Activated CD4-positive, alpha-beta T cell treated with anti-CD3 and anti-CD28 coated beads for 1 hour (primary cell): Measurements from ENCODE around the gene HMG20B.
"Not testable (repeated sequence)": the region's sequence is repeated elsewhere in the genome, so short reads cannot be mapped to it uniquely, and the experiment has no call there.

Source experiments
- DNase-seq: peaks from one replicate; pipeline ENCODE4 v3.0.0-alpha.2; 2020

HMG20B gene

DNA sequence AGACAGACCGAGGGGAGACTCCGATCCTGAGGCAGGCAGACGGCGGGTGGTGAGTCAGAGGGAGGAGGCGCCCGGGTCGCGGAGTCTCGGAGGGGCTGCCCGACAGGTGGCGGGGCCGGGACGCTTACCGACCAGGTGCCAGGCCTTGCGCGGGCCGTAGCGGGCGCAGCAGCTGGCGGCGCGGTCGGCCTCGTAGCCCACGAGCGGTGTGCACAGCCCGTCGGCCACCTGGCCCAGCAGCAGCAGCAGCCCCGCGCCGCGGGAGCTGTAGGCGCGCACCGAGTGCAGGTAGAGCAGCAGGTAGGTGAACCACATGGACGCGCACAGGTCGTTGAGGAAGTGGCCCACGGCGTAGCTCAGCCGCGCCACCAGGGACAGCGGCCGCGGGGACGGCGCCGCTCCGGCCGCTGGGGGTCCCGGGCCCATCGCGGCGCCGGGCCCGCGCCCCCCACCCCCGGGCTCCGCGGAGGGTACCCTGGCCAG lies 15.7 kb upstream of the HMG20B start:
- DNase-seq: peak; percentile 55

DNA sequence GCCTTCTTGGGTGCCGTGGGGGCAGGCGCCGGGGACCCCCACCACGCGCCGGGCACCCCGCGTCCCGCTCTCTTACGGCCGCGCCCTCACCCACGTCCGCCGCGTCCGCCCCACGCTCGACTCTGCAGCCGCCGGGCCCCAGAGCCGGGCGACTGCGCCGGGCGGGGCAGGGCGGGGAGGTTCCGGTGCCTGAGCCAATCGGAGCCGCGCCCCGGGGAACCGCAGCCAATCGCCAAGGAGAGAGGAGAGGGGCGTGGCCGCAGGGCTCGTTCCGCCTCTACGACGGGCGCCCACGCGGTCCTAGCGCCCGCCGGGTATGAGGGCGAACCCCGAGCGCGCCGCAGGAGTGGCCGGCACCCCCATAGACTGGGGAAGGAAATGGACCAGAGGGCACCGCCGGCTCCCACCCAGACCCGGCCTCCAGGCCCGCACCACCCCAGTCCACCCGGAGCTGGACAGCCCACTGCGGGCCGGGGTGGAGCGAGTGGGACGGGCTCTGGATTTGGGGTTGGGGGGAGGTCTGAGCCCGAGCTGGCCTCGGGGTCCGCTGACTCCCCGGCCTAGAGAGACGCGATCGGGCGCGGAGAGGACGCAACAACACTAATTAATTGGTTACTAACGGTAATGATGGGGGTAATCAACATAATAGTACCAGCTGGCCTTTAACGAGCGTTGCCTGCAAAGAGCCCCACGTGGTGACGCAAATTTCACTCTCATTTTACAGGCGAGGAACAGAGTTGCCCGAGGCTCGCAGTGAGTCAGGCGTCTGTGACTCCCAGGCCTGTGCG lies 15.1 kb upstream of the HMG20B start, which contains the start of gene MFSD12:
Gene MFSD12 (minus strand): TSS at position 126 of the 788 bp plus-strand sequence. CDS start 183 bp downstream, outside the sequence.
- DNase-seq: peak; percentile 93

DNA sequence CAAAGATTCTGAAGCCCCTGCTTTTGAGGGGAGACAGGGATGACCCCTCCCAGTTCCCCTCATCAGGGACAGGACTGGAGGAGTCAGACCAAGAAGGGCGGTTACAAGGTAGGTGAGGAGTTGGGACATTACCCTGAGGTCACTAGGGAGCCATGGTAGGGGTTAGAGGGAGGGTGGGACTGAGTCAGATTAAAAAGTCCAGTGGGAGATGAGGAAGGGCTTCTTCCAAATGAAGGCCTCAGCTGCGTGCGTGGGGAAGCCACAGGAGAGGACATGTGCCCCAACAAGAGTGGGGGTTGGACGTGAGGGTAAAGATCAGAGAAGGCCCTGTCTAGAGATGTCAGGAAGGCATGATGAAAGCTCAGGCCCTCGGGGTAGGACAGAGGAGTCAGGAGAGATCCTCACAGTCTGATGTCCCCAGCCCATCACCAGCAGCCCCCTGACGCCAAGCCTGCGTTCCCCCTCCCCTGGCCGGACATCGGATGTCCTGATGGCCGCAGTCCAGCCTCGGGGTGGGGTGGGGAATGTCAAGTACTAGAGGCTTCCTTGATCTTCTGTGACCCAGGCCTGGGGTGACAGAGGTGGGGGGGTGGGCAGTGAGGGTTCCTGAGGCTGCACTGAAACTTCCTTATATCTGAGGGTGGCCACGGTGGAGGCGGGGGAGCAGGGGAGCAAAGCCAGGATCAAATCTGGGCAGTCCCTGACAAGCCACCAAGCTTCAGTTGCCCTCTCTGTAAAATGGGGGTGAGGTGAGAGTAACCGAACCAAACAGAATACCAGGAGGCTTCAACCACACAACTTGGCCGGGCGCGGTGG lies 8.8 kb upstream of the HMG20B start:
- DNase-seq: no peak

DNA sequence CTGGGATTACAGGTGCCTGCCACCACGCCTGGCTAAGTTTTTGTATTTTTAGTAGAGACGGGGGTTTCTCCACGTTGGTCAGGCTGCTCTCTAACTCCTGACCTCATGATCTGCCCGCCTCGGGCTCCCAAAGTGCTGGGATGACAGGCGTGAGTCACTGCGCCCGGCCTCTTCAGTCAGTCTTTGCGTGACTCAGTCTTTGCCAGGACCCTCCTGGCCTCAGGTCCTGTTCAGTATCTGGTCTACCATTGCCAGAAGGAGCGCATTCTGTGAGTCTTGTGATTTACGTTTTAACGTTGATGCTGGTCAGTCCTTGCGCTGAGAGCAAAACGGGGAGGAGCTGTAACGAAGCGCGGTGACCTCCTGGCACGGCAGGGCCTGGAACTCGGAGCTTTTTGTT lies 7.6 kb upstream of the HMG20B start:
- DNase-seq: no peak

DNA sequence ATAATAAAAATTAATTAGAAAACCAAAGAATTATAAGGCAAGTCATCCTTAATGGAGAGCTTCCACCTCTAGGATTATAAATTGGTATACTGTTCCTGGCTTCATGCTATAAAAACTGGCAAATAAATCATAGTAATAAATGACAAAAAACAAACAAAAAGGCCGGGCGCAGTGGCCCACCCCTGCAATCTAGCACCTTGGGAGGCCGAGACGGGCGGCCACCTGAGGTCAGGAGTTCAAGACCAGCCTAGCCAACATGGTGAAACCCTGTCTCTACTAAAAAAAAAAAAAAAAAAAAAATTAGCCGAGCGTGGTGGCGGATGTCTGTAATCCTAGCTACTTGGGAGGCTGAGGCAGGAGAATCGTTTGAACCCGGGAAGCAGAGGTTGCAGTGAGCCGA lies 2.7 kb upstream of the HMG20B start:
- not testable (repeated sequence) for DNase-seq

DNA sequence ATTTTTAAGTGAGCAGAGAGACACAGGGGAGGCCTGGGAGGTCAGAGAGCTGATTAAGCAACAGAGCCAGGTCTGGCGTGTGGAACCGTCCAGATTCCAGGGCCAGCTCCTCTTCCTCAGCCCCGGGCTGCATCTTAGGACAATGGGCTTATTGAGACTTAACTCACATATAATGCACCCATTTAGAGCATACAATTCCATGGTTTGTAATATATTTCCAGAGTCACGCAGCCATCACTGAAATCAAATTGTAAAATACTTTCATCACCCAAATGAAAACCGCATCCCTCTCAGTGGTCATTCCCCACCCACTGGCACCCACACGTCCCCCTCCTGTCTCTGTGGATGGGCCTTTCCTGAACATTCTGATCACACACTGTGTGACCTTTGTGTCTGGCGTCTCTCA lies 2.1 kb upstream of the HMG20B start:
- DNase-seq: no peak

DNA sequence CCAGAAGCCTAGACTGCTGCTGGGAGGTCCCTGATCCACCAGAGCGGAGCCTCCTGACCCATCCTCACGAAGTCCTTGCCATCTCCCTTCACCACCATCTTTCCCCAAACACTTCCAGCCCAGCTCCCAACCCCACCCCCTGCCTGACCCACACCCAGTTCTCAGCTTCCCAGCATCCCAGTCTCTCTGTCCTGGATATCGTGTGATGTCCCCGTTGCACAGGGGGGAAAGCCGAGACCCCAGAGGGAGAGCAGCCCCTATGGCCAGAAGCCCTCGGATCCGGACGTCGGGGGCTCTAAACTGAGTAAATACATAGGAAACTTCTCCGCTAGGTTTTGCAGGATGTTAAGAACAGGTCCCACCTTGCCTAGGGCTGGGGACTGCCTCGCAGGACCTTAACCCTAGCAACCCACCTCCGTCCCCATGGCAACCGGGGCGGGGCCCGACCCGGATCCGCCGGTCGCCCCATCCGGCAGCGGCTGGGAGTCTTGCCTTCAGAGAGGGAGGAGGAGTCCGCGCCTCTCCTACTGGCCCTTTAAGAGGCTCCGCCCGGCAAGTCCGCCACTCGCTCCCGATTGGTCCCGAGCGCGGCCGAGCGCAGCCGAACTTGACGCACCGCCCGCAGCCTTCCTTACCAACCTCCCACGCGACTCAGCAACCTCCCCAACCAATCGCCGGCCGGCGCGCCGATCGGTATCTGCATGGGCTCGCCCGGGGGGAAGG lies 451 bp upstream of the HMG20B start:
- peak; percentile 99 for DNase-seq

DNA sequence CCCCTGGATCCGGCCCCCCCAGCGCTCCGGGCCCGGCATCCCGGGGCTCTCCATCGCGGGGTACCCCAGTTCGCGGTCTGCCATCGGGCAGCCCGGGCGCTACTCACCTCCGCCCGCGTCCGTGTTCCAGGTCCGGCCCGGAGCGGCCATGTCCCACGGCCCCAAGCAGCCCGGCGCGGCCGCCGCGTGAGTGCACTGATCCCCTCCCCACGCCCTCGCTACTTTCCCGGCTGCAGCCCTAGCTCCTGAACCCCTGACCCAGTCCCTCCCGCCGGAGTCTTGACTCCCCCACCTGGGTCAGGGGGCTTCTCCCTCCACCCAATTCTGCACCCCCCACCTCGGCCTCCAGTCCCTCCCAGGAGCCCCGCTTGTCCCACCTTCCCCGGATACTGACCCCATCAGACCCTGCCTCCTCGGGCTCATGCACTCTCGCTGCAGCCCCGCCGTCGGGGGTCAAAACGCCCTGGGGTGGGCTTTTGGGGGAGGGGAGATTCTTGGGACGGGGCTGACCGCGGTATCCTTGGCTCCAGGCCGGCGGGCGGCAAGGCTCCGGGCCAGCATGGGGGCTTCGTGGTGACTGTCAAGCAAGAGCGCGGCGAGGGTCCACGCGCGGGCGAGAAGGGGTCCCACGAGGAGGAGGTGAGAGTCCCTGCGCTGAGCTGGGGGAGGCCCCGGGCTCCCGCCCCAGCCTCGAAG lies 566 bp downstream of the HMG20B start:
- no peak for DNase-seq

DNA sequence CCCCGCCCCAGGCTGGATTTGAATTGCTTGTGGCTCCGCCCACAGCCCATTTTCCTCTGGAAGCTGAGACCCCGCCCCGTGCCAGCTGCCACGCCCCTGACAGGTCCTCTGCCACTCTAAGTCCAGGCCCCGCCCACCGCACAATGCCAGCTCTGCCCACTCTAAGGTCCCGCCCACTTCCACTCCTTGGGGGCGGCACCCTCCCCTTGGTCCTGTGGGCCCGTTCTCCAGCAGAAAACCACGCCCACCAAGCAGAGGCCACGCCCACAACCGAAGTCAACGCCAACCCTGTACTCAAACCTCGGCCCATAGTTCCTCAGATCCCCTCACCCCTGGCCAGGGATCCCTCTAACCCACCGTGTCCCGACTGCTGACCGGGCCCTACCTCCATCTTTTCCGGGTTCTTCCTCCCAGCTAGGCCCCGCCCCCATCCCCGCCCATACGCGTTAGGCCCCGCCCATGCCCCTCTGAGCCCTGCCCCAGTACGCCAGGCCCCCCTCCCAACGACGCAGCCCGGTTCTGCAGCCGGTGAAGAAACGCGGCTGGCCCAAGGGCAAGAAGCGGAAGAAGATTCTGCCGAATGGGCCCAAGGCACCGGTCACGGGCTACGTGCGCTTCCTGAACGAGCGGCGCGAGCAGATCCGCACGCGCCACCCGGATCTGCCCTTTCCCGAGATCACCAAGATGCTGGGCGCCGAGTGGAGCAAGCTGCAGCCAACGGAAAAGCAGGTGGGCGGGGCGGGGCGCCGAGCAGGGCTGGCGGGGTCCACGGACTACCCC lies 1.3 kb downstream of the HMG20B start:
- peak; percentile 64 for DNase-seq

DNA sequence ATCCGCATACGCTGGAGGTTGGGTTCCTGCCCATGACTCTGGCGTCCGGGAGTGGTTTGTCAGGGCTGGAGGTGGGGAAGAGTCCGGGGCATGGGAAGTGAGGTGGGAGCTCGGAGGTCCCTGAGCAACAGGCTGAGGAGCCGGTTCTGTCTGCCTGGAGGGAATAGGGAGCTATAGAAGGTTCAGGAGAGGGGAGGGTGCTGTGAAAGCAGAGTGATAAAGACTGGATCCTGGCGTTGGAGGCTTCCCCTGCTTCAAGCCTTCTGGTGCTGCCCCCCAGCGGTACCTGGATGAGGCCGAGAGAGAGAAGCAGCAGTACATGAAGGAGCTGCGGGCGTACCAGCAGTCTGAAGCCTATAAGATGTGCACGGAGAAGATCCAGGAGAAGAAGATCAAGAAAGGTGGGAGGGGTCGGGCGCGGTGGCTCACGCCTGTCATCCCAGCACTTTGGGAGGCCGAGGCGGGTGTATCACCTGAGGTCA lies 2.6 kb downstream of the HMG20B start:
- DNase-seq: no peak

DNA sequence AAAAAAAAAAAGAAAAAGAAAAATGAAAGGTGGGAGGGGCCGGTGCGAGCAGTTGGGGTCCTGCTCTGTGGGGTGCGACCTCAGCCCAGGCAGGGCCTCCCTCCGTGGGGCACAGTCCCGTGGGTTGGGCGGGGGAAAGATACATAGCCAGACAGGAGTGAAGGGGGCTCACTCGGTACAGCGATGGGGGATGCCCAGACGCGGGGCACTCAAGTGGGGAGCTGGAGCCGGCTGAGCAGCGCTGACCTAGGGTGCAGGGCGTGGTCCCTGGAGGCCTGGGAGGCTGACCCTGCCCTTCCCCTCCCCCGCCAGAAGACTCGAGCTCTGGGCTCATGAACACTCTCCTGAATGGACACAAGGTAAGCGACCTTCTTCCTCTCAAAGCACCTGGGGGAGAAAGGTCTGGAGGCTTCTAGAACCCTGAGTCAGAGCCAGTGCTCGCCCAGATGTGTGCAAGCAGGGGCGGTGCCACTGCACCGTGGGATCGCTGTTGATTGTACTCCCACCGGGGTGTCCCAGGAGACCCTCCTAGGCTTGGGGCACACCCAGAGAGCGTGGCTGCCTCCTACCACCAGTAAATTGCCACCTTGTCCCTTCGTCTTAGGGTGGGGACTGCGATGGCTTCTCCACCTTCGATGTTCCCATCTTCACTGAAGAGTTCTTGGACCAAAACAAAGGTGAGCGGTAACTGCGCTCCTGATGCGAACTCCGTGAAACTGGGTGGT lies 3.4 kb downstream of the HMG20B start:
- no peak for DNase-seq

DNA sequence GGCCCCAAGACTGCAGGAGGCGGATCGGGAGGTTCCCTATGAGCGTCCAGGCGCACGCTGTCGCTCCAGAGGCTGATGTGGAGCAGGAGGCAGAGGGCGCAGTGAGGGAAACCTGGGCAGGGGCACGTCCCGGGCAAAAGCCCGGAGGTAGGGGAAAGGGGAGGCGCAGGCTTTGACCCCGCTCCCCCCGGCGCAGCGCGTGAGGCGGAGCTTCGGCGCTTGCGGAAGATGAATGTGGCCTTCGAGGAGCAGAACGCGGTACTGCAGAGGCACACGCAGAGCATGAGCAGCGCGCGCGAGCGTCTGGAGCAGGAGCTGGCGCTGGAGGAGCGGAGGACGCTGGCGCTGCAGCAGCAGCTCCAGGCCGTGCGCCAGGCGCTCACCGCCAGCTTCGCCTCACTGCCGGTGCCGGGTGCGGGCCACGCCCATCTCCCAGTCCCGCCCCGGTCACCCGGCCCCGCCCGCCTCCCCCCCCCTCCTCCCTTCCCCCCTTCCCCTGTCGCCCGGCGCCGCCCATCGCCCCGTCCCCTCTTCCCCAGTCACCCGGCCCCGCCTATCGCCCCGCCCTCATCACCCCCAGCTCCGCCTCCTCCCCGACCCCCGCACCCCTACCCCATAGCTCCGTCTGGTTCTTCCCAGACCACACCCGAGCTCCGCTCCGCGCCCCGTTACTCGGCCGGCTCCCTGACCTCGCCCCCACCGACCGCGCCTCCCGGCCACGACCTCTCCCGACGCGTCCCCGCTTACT lies 4.1 kb downstream of the HMG20B start:
- DNase-seq: no peak

DNA sequence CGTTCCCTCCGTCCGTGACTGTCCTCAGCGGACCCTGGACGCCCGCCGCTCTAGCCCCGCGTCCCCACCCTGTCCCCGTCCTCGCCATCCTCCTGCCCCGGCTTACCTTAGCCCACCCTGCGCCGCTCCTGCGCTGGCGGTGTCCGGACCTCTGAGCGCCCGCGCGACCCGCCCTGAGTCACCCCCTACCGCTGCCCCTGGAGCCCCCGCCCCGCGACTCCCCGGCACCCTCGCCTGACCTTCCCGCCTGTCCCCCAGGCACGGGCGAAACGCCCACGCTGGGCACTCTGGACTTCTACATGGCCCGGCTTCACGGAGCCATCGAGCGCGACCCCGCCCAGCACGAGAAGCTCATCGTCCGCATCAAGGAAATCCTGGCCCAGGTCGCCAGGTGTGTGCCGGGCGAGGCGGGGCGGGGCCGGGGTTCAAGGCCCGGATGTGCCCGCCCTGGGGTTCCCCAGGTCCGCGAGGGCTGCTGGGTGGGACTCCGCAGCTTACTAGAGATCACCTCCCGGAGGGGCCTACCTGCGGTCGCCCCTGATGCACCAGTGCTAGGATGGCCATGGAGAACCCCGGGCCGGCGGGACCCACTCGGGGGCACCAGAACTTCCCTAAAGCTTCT lies 5.1 kb downstream of the HMG20B start:
- DNase-seq: no peak

DNA sequence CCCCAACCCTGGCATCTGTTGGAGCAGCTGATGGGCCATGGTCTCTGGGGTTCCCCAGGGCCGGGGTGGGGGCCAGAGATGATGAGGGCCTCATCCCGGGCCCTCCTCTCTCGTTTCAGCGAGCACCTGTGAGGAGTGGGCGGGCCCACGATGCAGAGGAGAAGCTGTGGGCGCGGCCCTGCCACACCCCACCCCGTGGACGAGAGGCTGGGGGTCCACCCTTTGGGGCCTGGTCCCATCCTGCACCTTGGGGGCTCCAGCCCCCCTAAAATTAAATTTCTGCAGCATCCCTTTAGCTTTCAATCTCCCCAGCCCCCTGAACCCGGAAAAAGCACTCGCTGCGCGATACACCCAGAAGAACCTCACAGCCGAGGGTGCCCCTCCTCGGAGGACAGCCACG lies 5.6 kb downstream of the HMG20B start:
- no peak for DNase-seq

DNA sequence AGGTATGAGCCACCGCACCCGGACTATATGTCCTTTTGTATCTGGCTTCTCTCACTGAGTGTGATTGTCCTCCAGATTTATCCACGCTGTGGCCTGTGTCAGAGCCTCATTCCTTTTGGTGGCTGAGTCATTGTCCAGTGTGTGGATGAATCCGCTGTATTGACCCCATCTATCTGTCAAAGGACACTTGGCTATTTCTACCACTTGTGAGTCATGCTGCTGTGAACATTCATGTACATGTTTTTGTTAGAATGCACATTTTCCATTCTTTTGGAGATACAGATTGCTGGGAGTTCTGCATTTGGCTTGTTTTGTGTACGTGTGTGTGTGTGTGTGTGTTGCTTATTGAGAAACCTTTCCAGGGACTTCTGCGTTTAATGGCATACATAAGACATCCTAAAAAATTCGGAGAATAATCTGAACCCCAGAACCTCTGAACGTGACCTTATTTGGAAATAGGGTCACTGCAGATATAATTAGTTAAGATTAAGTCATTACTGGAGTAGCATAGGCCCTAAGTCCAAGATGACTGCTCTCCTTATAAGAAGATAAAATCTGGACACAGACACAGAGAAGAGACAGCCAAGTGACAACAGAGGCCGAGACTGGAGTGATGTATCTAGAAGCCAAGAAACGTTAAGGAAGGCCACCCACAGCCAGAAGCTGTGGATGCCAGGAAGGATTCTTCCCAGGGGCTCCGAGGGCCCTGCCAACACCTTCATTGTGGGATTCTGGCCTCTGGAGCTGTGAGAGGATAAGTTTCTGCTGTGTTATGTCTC lies 7.6 kb downstream of the HMG20B start:
- DNase-seq: no peak

DNA sequence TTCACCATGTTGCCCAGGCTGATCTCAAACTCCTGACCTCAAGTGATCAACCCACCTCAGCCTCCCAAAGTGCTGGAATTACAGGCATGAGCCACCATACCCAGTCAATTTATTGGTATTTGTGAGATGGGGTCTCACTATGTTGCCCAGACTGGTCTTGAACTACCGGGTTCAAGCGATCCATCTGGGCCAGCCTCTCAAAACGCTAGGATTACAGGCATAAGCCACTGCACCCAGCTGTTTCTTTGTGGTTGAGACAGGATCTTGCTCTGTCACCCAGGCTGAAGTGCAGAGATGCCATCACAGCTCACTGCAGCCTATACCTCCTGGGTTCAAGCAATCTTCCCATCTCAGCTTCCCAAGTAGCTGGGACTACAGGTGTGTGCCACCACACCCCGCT lies 9.0 kb downstream of the HMG20B start:
- DNase-seq: not testable (repeated sequence)

DNA sequence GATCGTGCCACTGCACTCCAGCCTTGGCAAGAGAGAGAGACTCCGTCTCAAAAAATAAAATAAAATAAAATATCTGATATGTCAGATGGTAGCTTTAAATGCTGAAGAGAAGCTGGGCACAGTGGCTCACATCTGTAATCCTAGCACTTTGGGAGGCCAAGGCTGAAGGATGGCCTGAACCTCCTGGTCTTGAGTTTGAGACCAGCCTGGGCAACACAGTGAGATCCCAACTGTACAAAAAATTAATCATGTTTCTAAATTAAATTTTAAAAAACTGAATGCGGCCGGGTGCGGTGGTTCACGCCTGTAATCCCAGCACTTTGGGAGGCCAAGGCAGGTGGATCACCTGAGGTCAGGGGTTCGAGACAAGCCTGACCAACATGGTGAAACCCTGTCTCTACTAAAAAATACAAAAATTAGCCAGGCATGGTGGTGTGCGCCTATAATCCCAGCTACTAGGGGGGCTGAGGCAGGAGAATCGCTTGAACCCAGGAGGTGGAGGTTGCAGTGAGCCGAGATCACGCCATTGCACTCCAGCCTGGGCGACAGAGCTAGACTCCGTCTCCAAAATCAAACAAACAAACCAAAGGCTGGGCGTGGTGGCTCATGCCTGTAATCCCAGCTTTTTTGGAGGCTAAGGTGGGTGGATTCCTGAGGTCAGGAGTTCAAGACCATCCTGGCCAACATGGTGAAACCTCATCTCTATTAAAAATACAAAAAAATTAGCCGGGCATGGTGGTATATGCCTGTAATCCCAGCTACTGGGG lies 11.5 kb downstream of the HMG20B start:
- DNase-seq: not testable (repeated sequence)
